NCI-H187 (cell line): ENCODE measurements around the gene GNB1L.

ENCODE experiments used
- DNase-seq, 2 experiments: peaks; one replicate each; lab custom pipeline; 2025; lab: John Stamatoyannopoulos, UW

The GNB1L gene

GRCh38 chr22:19854778-19855503, at the start of gene GNB1L, which contains the start of gene RTL10:
Gene GNB1L (minus strand): TSS chr22:19854874. CDS start chr22:19821355, 33,519 bp downstream.
Gene RTL10 (minus strand): TSS chr22:19854874. CDS start chr22:19852261, 2,613 bp downstream.
- peak; percentile 57 to 78 for DNase-seq

GRCh38 chr22:19904174-19904856, 49.6 kb upstream of the GNB1L start:
- DNase-seq = no peak

GRCh38 chr22:19903513-19903912, 48.8 kb upstream of the GNB1L start:
- no peak for DNase-seq

- DNase-seq = no peak
Observed at GRCh38 chr22:19903031-19903430, 48.4 kb upstream of the GNB1L start.

GRCh38 chr22:19902245-19902715, 47.6 kb upstream of the GNB1L start:
- peak in 1 of 2 experiments; percentile 10 for DNase-seq

- no peak for DNase-seq
Observed at GRCh38 chr22:19901577-19902244, 47.0 kb upstream of the GNB1L start.

- no peak for DNase-seq
Observed at GRCh38 chr22:19900707-19901436, 46.2 kb upstream of the GNB1L start.

GRCh38 chr22:19898831-19899567, 44.3 kb upstream of the GNB1L start:
- DNase-seq = no peak

GRCh38 chr22:19898145-19898544, 43.5 kb upstream of the GNB1L start:
- no peak for DNase-seq

- no peak for DNase-seq
Observed at GRCh38 chr22:19897726-19898125, 43.1 kb upstream of the GNB1L start.

- no peak for DNase-seq
Observed at GRCh38 chr22:19896665-19897355, 42.1 kb upstream of the GNB1L start.

GRCh38 chr22:19895160-19895849, 40.6 kb upstream of the GNB1L start:
- DNase-seq = no peak

GRCh38 chr22:19893363-19893762, 38.7 kb upstream of the GNB1L start:
- no peak for DNase-seq

- no peak for DNase-seq
Observed at GRCh38 chr22:19892925-19893324, 38.3 kb upstream of the GNB1L start.

- no peak for DNase-seq
Observed at GRCh38 chr22:19892257-19892879, 37.7 kb upstream of the GNB1L start.

- DNase-seq = peak in 1 of 2 experiments; percentile 8
Observed at GRCh38 chr22:19891317-19892256, 36.9 kb upstream of the GNB1L start.

GRCh38 chr22:19890502-19891316, 36.0 kb upstream of the GNB1L start:
- DNase-seq = no peak

GRCh38 chr22:19889951-19890350, 35.3 kb upstream of the GNB1L start:
- no peak for DNase-seq
